ENCODE data around the gene UBE2M.

DNA sequence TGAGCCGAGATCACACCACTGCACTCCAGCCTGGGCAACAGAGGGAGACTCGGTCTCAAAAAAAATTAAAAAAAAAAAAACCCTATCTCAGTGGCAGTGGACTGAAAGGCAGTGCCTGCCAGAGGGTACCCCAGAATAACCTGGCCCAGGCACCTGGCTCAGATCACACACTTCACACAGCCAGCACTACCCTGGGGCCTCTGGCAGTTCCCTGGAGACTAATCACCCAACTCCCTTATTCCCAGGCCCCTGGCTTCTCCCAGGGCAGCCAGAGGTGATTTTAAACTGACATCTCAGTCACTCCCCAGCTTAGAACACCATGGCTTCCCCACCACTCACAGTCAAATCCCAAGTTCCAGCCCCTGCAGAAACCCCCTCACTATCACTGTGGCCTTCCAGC, 43.2 kb downstream of the UBE2M start:
- TF ChIP-seq, protein P1, sequence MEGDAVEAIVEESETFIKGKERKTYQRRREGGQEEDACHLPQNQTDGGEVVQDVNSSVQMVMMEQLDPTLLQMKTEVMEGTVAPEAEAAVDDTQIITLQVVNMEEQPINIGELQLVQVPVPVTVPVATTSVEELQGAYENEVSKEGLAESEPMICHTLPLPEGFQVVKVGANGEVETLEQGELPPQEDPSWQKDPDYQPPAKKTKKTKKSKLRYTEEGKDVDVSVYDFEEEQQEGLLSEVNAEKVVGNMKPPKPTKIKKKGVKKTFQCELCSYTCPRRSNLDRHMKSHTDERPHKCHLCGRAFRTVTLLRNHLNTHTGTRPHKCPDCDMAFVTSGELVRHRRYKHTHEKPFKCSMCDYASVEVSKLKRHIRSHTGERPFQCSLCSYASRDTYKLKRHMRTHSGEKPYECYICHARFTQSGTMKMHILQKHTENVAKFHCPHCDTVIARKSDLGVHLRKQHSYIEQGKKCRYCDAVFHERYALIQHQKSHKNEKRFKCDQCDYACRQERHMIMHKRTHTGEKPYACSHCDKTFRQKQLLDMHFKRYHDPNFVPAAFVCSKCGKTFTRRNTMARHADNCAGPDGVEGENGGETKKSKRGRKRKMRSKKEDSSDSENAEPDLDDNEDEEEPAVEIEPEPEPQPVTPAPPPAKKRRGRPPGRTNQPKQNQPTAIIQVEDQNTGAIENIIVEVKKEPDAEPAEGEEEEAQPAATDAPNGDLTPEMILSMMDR (optimal IDR thresholded peaks at IDR 0.05 in 1 of 3, IDR thresholded peaks at IDR 0.05 in 1 of 3, conservative IDR thresholded peaks at IDR 0.05 in 1 of 3; ENCODE audit: extremely low read depth in 1 of 3, insufficient read depth in 2 of 3, low read length in 3 of 3), result no peak
- TF ChIP-seq EZH2 (IDR thresholded peaks at IDR 0.05; ENCODE audit: low read length), result no peak

Measured in keratinocyte (primary cell).